GM23338 (cell line): Measurements from ENCODE around the gene OR52W1. TPM values are rescaled to one million over a fixed set of nuclear protein-coding genes. Genes with fewer than 3 reads are reported as not detected.

Experiments
- ATAC-seq: fragments of 200-7000 bp; cut with Tn5 transposase; 3 replicates; pipeline ENCODE4 v1.9.1; 2020
- DNase-seq: peaks from one replicate; pipeline ENCODE4 v3.0.0-alpha.2; 2015; ENCODE audit warnings: low spot score
- H2AFZ ChIP-seq: fragments of 200-600 bp; sonication (generic); 2 replicates; pipeline ENCODE4 v1.8.0; 2016; ENCODE audit warnings: antibody characterized with exemption, mild to moderate bottlenecking, moderate library complexity
- H3F3A ChIP-seq: fragments of 200-600 bp; sonication (generic); replicated peaks from 2 replicates; pipeline ENCODE4 v1.8.0; 2017; ENCODE audit warnings: antibody characterized with exemption, mixed run types, low read depth
- H3K27ac ChIP-seq: fragments of 200-600 bp; sonication (generic); 2 replicates; pipeline ENCODE4 v1.6.1; 2016; ENCODE audit warnings: low read depth
- H3K27me3 ChIP-seq: fragments of 200-600 bp; sonication (generic); 2 replicates; pipeline ENCODE4 v1.8.0; 2016; ENCODE audit warnings: mild to moderate bottlenecking, mixed run types, moderate library complexity; ENCODE audit not compliant: insufficient read depth
- H3K36me3 ChIP-seq: fragments of 200-600 bp; sonication (generic); 2 replicates; pipeline ENCODE4 v1.8.0; 2016; ENCODE audit warnings: mild to moderate bottlenecking; ENCODE audit not compliant: insufficient read depth
- H3K4me1 ChIP-seq: fragments of 200-600 bp; sonication (generic); 2 replicates; pipeline ENCODE4 v1.8.0; 2016; ENCODE audit warnings: mild to moderate bottlenecking, moderate library complexity; ENCODE audit not compliant: insufficient read depth
- H3K4me2 ChIP-seq: fragments of 200-600 bp; sonication (generic); 2 replicates; pipeline ENCODE4 v1.7.1; 2017; ENCODE audit warnings: mixed run types
- H3K4me3 ChIP-seq: fragments of 200-600 bp; sonication (generic); 2 replicates; pipeline ENCODE4 v1.6.1; 2016; ENCODE audit warnings: mixed run types
- H3K79me2 ChIP-seq: fragments of 200-600 bp; sonication (generic); replicated peaks from 2 replicates; pipeline ENCODE4 v1.8.0; 2017; ENCODE audit warnings: mild to moderate bottlenecking; ENCODE audit not compliant: insufficient read depth
- H3K9me2 ChIP-seq: fragments of 200-600 bp; sonication (generic); 2 replicates; pipeline ENCODE4 v1.8.0; 2017; ENCODE audit not compliant: insufficient read depth
- H4K20me1 ChIP-seq: fragments of 200-600 bp; sonication (generic); replicated peaks from 2 replicates; pipeline ENCODE4 v1.8.0; 2017; ENCODE audit warnings: mild to moderate bottlenecking; ENCODE audit not compliant: insufficient read depth
- H3K27ac Mint-ChIP-seq: 2 replicates; pipeline ENCODE4 v1.8.0; 2020; ENCODE audit warnings: inconsistent platforms, mild to moderate bottlenecking, moderate library complexity, mixed read lengths
- H3K27me3 Mint-ChIP-seq: 3 replicates; pipeline ENCODE4 v1.8.0; 2022; ENCODE audit warnings: low read depth, mild to moderate bottlenecking, moderate library complexity, mixed read lengths, inconsistent platforms; ENCODE audit not compliant: insufficient read depth, poor library complexity
- H3K36me3 Mint-ChIP-seq: 3 replicates; pipeline ENCODE4 v1.8.0; 2021; ENCODE audit warnings: low read depth, mild to moderate bottlenecking, inconsistent platforms, moderate library complexity, mixed read lengths
- H3K4me1 Mint-ChIP-seq: 3 replicates; pipeline ENCODE4 v1.8.0; 2020; ENCODE audit warnings: mild to moderate bottlenecking, inconsistent platforms, mixed read lengths
- H3K4me3 Mint-ChIP-seq: 3 replicates; pipeline ENCODE4 v1.8.0; 2021; ENCODE audit warnings: moderate library complexity, mild to moderate bottlenecking, inconsistent platforms, mixed read lengths
- H3K9me3 Mint-ChIP-seq: 3 replicates; pipeline ENCODE4 v1.8.0; 2020; ENCODE audit warnings: moderate library complexity, mild to moderate bottlenecking, inconsistent platforms, mixed read lengths
- CTCF ChIP-seq, 2 experiments: fragments of 200-600 bp in 1 of 2; sonication (generic) in 1 of 2; conservative IDR thresholded peaks; 2 replicates each; pipeline versions ENCODE4 v1.5.1 to v1.6.1; 2016 to 2017; ENCODE audit warnings: antibody characterized with exemption in 2 of 2, low read depth in 2 of 2, mild to moderate bottlenecking in 2 of 2, moderate library complexity in 1 of 2
- ETS1 ChIP-seq: IDR thresholded peaks from 2 replicates; pipeline ENCODE4 v1.6.1; 2016; ENCODE audit warnings: antibody characterized with exemption
- EZH2phosphoT487 ChIP-seq: fragments of 200-600 bp; sonication (generic); IDR thresholded peaks from one replicate; pipeline ENCODE4 v1.8.1; 2018; ENCODE audit warnings: antibody characterized with exemption; ENCODE audit not compliant: unreplicated experiment
- JUNB ChIP-seq: IDR thresholded peaks from one replicate; pipeline ENCODE4 v1.6.1; 2016; ENCODE audit warnings: antibody characterized with exemption; ENCODE audit not compliant: unreplicated experiment
- NANOG ChIP-seq: IDR thresholded peaks from 2 replicates; pipeline ENCODE4 v1.6.1; 2016; ENCODE audit warnings: antibody characterized with exemption, borderline replicate concordance
- STAT1 ChIP-seq: IDR thresholded peaks from one replicate; pipeline ENCODE4 v1.6.1; 2016; ENCODE audit warnings: antibody characterized with exemption; ENCODE audit not compliant: unreplicated experiment
- ZNF114 ChIP-seq: fragments of 250-450 bp; sonication (Bioruptor Pico); IDR thresholded peaks from 2 replicates; pipeline ENCODE4 v1.5.0; 2020; ENCODE audit warnings: mild to moderate bottlenecking, moderate library complexity
- ZNF462 ChIP-seq: fragments of 250-450 bp; sonication (Bioruptor Pico); IDR thresholded peaks from 2 replicates; pipeline ENCODE4 v1.5.0; 2020; ENCODE audit warnings: mild to moderate bottlenecking, moderate library complexity
- polyA plus RNA-seq: library from polyadenylated mRNA; unstranded; fragments of >200 nt; fragmentation: Nextera tagmentation; extraction: Ambion mirVana; gene quantifications from 2 replicates; pipeline ENCODE4 v1.2.1, GENCODE V29; 2016
- total RNA-seq: library from RNA; depleted of rRNA; stranded (reverse); fragments of >200 nt; shearing (Covaris generic); gene quantifications from 2 replicates; pipeline ENCODE4 v1.2.3, GENCODE V29; 2014

The OR52W1 gene
- total and polyA plus RNA-seq, 2 experiments from 2014 or later: not detected

GRCh38 chr11:6237761-6238302 is 38.8 kb downstream of the OR52W1 start (continued):
- TF ChIP-seq ZNF462 (CRISPR knock-in tag): no peak
- no peak for TF ChIP-seq EZH2phosphoT487
- TF ChIP-seq JUNB: no peak
- TF ChIP-seq ZNF114 (CRISPR knock-in tag): no peak

GRCh38 chr11:6238902-6239301 is 39.9 kb downstream of the OR52W1 start, which contains the start of gene CNGA4:
TSS of gene CNGA4 (plus strand) at chr11:6239089. CDS start at chr11:6239207, 118 bp downstream.
- peaks cover 16% of the 10 kb centered on the region for H3K4me1 Mint-ChIP-seq
- H3K4me2 ChIP-seq: no peak within 1 kb of the TSS
- ATAC-seq: no peak
- no peak for DNase-seq
- no peaks in the 10 kb centered on the region for H3K27me3 ChIP-seq
- no peak within 1 kb of the TSS for H3K27ac Mint-ChIP-seq
- no peaks in the 10 kb centered on the region for H3K36me3 Mint-ChIP-seq
- no peaks in the 10 kb centered on the region for H3K9me3 Mint-ChIP-seq
- no peaks in the 10 kb centered on the region for H3K9me2 ChIP-seq
- no peaks in the 10 kb centered on the region for H3K4me1 ChIP-seq
- peaks cover 7% of the 10 kb centered on the region for H3K27me3 Mint-ChIP-seq
- H3K36me3 ChIP-seq: no peaks in the 10 kb centered on the region
- H3K79me2 ChIP-seq: peaks cover 1% of the 10 kb centered on the region
- no peak within 1 kb of the TSS for H3K4me3 ChIP-seq
- H2AFZ ChIP-seq: no peak within 1 kb of the TSS
- H3F3A ChIP-seq: no peaks in the 10 kb centered on the region
- H4K20me1 ChIP-seq: peaks cover under 1% of the 10 kb centered on the region; the same call in 1 of the 2 replicates
- no peak within 1 kb of the TSS for H3K4me3 Mint-ChIP-seq
- no peak within 1 kb of the TSS for H3K27ac ChIP-seq
- no peak for TF ChIP-seq JUNB
- no peak for TF ChIP-seq ETS1
- TF ChIP-seq NANOG: no peak
- TF ChIP-seq CTCF (conservative IDR thresholded peaks at IDR 0.05; ENCODE audit: low read depth in 2 of 2): no peak
- TF ChIP-seq STAT1: no peak
